GM19240 (cell line): ENCODE results near the gene KRT79.

Experiments
- DNase-seq: peaks from one replicate; pipeline ENCODE4 v3.0.0; 2011; ENCODE audit warnings: low spot score; ENCODE audit not compliant: insufficient read length

Gene KRT79

GRCh38 chr12:52791271-52792184 is 42.6 kb downstream of the KRT79 start:
- DNase-seq, result no peak

GRCh38 chr12:52790427-52791270 is 43.5 kb downstream of the KRT79 start:
- DNase-seq, result no peak

- no peak for DNase-seq
Observed at GRCh38 chr12:52789637-52790426, 44.3 kb downstream of the KRT79 start.

GRCh38 chr12:52788876-52789636 is 45.1 kb downstream of the KRT79 start:
- no peak for DNase-seq

GRCh38 chr12:52788192-52788875 is 45.8 kb downstream of the KRT79 start:
- DNase-seq, result no peak

- no peak for DNase-seq
Observed at GRCh38 chr12:52787324-52788191, 46.6 kb downstream of the KRT79 start.

GRCh38 chr12:52784909-52785308 is 49.2 kb downstream of the KRT79 start:
- DNase-seq, result no peak

- DNase-seq, result no peak
Observed at GRCh38 chr12:52783563-52784316, 50.4 kb downstream of the KRT79 start.

GRCh38 chr12:52782502-52782901 is 51.6 kb downstream of the KRT79 start:
- DNase-seq, result no peak

- no peak for DNase-seq
Observed at GRCh38 chr12:52781399-52782082, 52.6 kb downstream of the KRT79 start.

- DNase-seq, result no peak
Observed at GRCh38 chr12:52779914-52780313, 54.2 kb downstream of the KRT79 start.

- DNase-seq, result no peak
Observed at GRCh38 chr12:52778833-52779232, 55.3 kb downstream of the KRT79 start.

GRCh38 chr12:52777566-52777965 is 56.5 kb downstream of the KRT79 start:
- DNase-seq, result no peak

- DNase-seq, result no peak
Observed at GRCh38 chr12:52776913-52777395, 57.2 kb downstream of the KRT79 start, which contains the start of gene KRT76. TSS of gene KRT76 (minus strand) at chr12:52777345. CDS start at chr12:52777291, 54 bp downstream.

GRCh38 chr12:52776435-52776834 is 57.7 kb downstream of the KRT79 start:
- DNase-seq, result no peak

- no peak for DNase-seq
Observed at GRCh38 chr12:52774629-52775250, 59.4 kb downstream of the KRT79 start.

GRCh38 chr12:52772772-52773171 is 61.3 kb downstream of the KRT79 start:
- no peak for DNase-seq
